ENCODE data around the gene RESP18.
A peak's percentile ranks its signal among the peaks of the same experiment; 100 is the strongest.
"Not testable (repeated sequence)": the region's sequence is repeated elsewhere in the genome, so short reads cannot be mapped to it uniquely, and the experiment has no call there.

RESP18 gene

DNA sequence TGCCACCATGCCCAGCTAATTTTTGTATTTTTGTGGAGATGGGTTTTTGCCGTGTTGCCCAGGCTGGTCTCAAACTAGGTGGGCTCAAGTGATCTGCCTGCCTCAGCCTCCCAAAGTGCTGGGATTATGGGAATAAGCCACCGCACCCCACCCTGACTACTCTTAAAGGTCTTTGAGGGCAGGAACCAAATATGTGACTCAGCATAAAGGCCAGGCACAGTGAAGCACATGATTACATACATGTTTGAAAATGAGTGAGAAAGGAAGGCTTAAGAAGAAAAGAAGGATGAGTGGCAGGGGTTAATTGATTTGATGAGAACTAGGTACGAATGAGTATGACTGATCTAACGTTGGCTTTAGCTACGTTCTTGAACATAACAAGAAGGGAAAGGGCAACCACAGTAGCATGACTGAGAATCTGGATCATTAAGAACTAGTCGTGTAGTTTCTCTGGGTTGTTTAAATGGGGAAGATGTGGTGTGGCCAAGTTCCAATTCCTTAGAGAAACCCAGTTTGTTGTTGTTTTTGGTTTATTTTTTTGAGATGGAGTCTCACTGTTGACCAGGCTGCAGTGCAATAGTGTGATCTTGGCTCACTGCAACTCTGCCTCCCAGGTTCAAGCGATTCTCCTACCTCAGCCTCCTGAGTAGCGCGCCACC is 6.8 kb downstream of the RESP18 start:
- DNase-seq (ENCODE audit: extremely low read depth in 1 of 2, low read depth in 1 of 2): no peak

DNA sequence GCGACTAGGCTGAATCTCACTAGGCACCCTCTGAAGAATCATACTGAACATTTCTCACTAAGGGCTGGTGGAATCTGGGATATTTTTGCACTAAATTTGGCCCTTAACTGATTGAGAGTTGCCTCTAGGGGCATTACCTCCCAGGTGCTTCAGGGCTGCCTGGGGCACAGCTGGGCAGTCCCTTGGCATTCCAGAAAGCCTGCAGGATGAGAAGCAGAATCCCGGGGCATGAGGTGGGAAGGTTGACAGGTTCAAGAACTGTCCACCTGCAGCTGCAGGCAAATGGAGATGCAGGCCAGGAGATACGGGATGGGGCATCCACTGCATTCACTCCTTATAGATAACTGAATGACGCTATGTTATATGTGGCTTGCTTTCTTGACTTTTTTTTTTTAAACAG is 7.4 kb downstream of the RESP18 start:
- no peak for DNase-seq (ENCODE audit: extremely low read depth in 1 of 2, low read depth in 1 of 2)

DNA sequence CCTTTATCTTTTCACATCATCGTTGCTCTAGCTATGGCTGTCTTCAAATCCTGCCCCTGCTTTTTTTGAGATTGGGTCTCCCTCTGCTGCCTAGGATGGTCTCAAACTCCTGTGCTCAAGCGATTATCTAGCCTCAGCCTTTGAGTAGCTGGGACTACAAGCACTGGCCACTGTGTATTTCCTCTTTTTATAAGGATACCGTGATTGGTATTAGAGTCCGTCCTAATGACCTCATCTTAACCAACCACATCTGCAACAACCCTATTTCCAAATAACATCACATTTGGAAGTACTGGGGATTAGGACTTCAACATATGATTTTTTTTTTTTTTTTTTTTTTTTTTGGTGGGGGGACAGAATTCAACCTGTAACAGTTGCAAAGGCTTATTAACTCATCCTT is 9.1 kb downstream of the RESP18 start:
- DNase-seq (ENCODE audit: extremely low read depth in 1 of 2, low read depth in 1 of 2): no peak

DNA sequence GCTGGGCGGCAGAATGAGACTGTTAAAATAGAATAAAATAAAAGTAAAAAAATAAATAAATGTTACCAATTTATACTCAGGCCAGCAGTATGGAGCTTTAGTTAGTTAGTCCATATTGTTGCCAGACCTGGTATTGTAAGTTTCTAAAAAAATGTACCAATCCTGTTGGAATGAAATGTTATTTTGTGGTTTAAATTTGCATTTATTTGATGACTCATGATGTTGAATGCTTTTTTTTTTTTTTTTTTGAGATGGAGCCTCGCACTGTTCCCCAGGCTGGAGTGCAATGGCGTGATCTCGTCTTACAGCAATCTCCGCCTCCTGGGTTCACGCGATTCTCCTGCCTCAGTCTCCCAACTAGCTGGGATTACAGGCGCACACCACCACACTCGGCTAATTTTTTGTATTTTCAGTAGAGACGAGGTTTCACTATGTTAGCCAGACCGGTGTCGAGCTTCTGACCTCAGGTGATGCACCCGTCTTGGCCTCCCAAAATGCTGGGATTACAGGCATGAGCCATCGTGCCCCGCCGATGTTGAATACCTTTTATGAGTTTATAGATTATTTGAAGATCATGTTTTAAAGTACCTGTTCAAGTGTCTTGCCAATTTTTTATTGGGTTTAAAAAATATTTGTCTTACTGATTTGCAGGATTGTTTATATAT is 17.6 kb downstream of the RESP18 start:
- no peak for DNase-seq (ENCODE audit: extremely low read depth in 1 of 2, low read depth in 1 of 2)

DNA sequence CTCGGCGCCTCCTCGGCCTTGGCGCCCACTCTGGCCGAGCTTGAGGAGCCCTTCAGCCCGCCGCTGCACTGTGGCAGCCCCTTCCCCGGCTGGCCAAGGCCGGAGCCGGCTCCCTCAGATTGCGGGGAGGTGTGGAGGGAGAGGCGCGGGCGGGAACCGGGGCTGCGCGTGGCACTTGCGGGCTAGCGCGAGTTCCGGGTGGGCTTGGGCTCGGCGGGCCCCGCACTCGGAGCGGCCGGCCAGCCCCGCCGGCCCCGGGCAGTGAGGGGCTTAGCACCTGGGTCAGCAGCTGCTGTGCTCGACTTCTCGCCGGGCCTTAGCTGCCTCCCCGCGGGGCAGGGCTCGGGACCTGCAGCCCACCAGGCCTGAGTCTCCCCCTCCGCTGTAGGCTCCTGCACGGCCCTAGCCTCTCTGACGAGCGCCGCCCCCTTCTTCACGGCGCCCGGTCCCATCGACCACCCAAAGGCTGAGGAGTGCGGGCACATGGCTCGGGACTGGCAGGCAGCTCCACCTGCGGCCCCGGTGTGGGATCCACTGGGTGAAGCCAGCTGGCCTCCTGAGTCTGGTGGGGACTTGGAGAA is 19.8 kb downstream of the RESP18 start:
- not testable (repeated sequence) for DNase-seq (ENCODE audit: extremely low read depth in 1 of 2, low read depth in 1 of 2)

DNA sequence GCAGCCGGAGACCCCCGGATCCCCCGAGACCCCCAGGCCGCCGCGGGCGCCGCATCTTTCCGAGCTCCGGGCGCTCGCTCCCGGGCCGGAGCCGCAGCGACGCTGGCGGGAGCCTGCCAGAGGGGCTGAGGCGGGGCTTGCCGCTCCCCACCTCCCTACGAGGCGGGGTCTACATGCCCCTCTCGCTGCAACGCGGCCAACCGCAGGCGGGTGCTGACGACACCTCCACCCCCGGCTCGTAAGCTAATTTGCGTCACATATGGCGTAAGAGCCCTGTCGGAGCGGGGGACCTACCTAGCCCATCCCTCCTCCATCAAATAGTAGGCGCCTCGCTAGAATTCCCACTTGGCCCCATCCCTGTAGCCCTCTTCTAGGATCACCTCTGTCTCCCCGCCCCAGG is 23.3 kb downstream of the RESP18 start, which contains the start of gene PTPRN:
Gene PTPRN (minus strand): TSS at position 124 of the 400 bp plus-strand sequence. CDS start 69 bp downstream, at position 55.
- no peak for DNase-seq (ENCODE audit: extremely low read depth in 1 of 2, low read depth in 1 of 2)

DNA sequence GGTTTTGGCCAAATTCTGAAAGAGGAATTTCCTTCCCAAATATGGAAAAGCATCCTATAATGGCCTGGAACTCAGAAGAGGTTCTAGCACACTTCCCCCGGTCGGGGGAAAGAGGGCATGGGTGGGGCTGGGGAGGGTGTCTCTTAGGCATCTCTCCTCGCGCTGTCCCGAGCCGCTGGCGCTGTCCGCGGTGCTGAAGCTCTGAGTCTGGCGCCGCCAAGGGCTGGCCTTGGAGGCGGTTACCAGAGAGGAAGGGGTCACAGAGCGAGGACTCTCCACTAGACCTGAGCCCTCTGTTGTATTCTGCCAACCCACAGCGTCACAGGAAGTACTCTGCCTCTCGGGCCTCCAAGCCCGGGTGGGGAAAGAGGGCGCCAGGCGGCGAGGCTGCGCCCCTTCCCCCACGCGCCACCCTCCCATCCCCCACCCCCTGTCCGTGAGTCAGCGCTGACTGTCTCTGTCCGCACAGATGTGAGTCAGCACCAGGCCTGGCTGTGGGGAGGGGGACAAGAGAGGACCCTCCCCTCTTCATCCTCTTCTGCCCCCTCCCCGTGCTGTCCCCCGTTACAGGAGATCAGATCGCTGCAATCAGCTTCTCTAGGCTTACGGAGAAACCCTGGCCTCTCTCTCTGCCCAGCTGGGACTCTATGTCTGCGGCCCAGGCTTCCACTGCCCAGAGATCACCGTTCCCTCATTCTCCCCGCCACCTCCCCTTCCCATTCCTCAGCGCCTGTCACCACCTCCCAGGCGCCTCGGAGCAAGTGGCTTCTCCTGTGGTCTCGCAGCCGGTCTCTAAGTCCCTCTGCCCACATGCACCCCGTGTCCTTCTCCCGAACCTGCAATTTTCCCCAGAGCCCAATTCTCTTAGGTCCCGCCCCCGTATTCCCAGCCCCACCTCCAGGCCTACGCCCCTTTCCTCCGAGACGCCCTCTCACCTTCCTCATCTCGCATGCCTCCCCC is 24.1 kb downstream of the RESP18 start:
- DNase-seq (ENCODE audit: extremely low read depth in 1 of 2, low read depth in 1 of 2): peak in 1 of 2 donors; percentile 49

DNA sequence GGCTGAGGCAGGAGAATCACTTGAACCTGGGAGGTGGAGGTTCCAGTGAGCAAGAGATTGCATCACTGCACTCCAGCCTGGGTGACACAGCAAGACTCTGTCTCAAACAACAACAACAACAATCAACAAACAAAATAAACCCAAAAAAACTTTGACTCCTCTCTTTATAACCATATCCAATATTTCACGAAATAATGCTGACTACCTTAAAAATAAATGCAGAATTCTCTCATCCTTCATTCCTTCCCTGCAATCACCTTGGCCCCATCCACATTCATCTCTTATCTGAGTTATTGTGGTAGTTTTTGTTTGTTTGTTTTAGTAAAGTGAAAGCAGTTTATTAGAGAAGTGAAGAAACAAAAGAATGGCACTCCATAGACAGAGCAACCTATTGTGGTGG is 26.5 kb downstream of the RESP18 start:
- no peak for DNase-seq (ENCODE audit: extremely low read depth in 1 of 2, low read depth in 1 of 2)

DNA sequence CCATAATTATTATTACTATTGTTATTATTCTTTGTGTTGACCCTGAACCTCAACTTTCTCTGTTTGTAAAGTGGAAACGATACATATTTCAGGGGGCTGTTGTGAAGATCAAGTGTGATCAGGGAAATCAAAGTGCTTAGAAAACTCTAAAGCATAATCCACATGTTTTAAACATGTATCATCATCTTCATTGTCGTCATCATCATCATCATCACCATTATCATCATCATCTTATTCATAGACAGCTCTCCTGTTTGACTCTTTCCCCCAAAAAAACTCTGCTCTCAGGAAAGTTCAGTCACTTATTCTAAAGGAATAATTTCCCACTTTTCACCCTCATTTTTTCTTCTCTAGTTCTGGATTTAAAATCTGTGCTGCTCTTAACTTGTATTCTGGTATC is 28.3 kb downstream of the RESP18 start:
- DNase-seq (ENCODE audit: extremely low read depth in 1 of 2, low read depth in 1 of 2): no peak

DNA sequence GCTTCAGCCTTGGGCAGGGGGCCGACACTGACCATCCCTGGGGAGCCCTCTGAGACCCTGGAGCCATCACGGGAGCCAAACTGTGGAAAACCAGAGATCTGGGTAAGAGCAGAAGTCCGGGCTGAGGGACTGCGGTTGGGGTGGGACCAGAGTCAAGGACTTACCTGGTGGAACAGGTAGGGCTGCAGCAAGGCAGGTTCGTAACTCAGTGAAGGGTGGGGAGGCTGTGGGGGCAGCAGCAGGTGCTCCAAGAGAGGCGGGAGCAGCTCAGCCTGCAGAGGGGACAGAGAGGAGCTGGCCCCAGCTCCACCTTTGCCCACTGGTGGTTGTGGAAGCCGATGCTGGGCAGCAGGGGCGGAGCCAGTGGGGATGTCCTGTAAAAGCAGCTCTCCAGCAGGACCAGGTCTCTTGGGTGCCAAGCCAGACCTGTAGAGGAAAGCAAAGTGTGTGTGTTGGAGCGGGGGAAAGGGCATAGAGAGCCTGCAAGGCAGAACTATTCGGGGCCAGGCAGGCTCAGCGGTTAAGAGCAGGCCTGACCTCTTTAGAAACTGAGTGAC is 30.1 kb downstream of the RESP18 start:
- no peak for DNase-seq (ENCODE audit: extremely low read depth in 1 of 2, low read depth in 1 of 2)

DNA sequence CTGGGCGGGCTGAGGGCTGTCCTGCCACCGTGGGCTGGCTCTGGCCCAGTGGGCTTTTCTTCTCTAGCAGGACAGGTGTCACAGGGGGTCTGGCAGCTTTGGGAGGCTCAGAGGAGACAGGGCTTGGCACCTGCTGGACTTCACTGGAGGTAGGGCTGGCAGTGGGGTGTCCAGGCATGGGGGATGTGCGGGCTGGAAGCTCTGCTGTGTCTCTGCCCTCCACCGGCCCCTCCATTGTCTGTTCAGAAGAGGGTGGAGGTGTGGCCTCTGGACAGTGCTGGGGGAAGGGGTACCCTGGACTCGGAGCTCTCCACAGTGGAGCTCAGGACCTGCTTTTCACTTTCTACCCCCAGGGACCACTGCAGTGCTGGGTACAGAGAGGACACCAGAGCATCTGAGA is 32.5 kb downstream of the RESP18 start:
- DNase-seq (ENCODE audit: extremely low read depth in 1 of 2, low read depth in 1 of 2): no peak

DNA sequence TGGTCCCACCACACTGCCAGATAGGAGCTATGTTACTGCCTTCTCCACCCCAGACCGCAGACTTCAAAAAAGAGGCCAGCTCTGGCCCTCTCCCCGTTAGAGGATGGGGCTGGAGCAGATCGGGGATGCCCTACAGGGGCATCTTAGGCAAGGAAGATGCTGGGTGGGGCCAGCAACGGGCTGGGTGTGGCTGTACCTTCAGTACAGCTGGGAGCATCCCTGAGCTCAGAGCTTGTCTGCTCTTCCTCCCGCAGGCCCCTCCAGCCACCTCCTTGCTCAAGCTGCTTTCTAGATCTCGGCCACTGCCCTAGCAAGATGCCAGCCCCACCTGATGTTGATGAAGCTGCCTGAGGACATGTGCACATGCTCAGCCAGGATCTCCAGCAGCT is 33.2 kb downstream of the RESP18 start:
- DNase-seq (ENCODE audit: extremely low read depth in 1 of 2, low read depth in 1 of 2): no peak

DNA sequence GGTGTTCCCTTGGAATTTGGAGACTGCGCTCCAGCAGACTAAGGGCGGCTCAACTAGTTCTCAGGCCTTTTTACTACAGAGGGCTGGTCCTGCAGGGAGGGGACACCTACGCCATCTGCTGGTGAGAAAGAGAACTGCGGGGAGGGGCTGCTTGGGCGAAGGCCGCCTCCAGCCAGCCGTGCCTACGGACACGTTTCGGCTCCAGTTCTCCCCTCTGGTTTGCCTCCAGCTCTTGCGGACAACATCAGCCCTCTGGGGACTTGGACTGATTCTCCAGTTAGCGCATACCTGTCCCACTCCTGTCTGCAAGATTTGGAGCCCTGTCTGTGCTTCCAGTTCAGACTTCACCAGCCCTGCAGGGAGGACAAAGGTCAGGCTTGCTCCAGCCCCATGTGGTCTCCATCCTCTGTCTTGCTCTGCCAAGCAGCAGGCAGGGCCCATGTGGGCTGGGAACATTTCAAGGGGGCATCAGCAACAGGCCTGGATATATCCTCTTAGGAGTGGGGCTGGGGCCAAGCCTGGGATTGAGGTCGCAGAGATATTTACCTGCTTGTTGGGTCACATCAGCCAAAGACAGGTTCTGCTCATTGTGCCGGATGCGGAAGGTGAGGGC is 33.7 kb downstream of the RESP18 start:
- DNase-seq (ENCODE audit: extremely low read depth in 1 of 2, low read depth in 1 of 2): peak; percentile 75 to 79

DNA sequence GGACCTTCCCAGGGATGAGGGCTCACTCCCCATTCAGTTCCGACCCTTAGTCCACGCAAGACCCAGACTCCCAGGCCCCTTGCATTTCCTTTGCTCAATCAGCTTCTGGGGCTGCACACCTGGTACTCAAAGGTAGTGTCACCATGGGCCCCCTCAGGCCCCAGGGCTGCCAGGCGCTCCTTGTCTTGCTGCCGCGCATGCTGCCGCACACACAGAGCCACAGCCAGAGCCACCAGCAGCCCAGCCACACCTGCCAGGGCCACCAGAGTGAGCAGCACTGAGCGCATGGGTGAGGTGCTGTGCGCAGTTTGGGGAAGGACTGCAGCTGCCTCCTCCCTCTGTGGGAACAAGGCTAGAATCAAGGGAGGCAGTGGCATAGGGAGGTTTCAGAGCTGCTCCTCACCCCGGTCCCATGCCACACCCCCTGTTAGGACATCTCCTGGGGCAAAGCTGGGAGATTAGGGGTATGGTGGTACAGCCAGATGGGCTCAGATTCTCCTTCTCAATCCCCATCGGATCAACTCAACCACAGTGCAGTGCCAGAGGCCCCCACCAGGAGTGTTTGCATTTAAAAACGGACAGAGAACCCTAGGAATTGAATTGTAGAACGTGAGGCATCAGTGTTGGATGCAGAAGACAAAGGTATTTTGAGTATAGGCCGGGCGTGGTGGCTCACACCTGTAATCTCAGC is 34.6 kb downstream of the RESP18 start:
- no peak for DNase-seq (ENCODE audit: extremely low read depth in 1 of 2, low read depth in 1 of 2)

DNA sequence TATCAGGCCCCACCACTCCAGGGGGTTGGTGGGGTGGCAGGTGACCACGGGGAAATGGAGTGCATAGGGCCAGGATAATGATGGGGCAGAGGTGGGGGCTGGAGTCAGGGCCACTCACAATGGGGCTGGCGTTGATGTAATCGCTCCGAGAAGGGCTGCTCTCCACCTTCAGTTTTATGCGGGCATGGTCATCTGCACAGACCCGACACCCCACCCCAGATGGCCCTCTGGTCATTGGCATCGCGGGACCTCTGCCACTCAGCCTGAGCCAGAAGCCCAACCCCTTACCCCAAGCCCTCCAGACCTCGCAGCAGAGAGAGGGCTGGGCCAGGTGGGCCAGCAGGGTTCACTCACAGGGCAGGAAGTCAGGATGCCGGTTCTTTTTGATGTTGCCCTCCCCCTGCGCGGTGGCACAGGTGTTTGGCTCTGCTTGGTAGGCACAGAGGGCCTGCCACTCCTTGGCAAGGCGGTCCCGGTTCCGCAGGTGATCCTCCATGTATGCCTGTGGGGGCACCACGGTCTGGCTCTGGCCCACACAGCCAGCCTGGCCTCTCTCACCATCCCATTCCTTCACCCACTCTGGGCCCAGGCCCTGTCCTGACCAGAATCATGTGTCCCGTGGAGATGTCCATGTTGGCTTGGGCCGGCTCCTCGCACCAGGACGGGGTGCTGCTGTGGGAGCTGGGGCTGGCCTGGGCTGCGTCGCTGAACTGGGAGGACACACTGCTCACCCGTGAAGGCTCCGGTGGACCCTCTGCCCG is 35.7 kb downstream of the RESP18 start:
- DNase-seq (ENCODE audit: extremely low read depth in 1 of 2, low read depth in 1 of 2): no peak

DNA sequence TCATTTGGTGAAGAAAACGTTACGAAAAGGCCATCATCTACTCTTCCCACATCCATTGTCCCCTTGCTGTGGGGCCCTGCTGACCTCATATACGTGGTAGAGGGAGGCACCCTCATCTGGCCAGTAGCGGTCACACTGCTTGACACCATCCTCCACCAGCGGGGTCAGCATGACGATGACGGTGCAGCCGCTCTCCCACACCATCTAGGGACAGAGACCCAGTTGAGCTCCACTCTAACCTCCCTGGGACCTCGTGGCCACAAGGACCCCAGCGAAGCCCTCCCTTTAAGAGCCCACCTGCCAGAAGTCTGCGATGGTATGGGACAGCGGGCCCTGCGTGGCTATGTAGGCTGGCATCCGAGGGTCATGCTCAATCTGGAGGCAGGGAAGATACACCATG is 36.4 kb downstream of the RESP18 start:
- no peak for DNase-seq (ENCODE audit: extremely low read depth in 1 of 2, low read depth in 1 of 2)

DNA sequence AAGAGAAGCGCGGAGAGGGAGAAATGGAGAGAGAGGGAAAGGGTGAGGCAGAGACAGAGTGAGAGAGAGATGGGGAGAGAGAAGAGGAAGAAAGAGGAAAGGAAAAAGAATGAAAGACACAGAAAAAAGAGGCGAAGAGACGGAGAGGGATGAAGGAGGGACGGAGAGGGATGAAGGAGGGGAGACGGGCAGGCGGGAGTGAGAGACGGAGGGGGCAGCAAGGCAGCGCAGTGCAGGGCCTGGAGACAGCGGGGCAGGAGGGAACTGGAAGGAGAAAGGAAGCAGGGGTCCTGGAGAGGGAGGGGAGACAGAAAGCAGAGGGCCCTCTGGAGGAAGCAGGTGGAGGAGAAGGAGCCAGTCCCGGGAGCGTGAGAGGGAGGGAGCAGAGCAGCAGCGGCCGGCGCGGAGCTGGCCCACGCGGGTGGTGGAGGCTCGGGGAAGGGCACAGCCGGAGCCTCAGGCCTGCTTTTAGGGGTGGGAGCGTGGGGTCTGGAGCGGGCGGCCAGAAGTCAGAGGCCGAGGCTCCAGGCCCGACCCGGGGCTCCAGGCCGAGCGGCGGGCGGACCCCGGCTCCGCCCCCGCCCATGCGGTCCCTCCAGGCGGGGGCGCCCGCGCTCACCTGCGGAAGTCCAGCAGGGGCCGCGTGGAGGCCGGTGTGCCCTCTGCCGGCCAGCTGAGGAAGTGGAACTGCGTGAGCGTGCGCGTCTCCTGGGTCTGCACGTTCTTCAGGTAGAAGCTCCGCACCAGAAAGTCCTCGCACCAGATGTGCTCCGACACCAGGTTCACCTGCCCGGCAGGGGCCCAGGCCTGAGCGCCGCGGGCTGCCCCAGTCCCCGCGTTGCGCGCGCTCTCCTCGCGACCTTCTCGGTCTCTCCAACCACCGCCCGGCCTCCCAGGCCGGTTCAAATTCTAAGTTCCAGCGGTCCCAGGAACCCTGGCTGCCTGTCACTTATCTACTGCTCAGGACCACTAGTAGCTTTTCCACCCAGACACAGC is 37.9 kb downstream of the RESP18 start:
- DNase-seq (ENCODE audit: extremely low read depth in 1 of 2, low read depth in 1 of 2): peak; percentile 71 to 81

DNA sequence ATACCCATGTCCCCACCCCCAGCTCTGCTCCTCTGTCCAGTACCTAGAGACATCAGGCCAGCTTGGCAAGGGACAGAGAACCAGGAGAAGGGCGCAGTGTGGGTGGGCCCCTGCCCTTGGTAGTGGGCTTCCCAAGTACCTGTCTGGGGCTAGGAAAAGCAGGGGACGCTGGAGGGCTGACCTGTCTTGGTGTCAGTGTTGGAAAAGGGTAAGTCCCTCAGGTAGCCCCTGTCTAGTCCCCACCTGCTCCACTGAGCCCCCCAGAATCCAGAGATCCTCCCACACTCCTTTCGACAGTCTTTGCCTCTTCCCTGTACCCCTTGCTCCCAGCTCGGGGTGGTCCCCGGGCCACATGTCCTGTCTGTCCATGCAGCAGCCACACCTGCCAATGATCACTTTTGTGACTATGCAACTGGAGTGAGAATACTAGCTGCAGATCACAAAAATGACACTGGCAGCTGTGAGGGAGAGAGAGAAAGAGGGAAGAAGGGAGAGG is 38.8 kb downstream of the RESP18 start:
- no peak for DNase-seq (ENCODE audit: extremely low read depth in 1 of 2, low read depth in 1 of 2)
